ENCODE data around the gene KLHL5. TPM values are rescaled to one million over a fixed set of nuclear protein-coding genes. Genes with fewer than 3 reads are reported as not detected.

The KLHL5 gene
- total and polyA plus RNA-seq, 2 donors (not counting 1 experiment from before 2014, with no cell fraction given): 22.6 to 90.0 TPM

GRCh38 chr4:39022241-39022640, 39.8 kb upstream of the KLHL5 start:
- TF ChIP-seq EZH2 (IDR thresholded peaks at IDR 0.05; ENCODE audit: borderline replicate concordance, insufficient read depth, low read depth, low read length, poor library complexity, severe bottlenecking): no peak
- no peak for TF ChIP-seq CTCF (IDR thresholded peaks at IDR 0.05)
- Histone ChIP-seq H3K4me1 (ENCODE audit: control insufficient read depth in 2 of 2, insufficient read depth in 2 of 2, low read length in 2 of 2) (peaks cover 19 to 22% of the 10 kb centered on the region in 2 donors), H3K4me2 (replicated peaks; ENCODE audit: low read depth, low read length, poor library complexity, severe bottlenecking) (no peak overlapping the region), H3K4me3 (ENCODE audit: control extremely low read depth in 1 of 5, extremely low read depth in 1 of 5, insufficient read depth in 1 of 5, low read depth in 2 of 5, low read length in 4 of 5) (no peak overlapping the region), H3K27me3 (replicated peaks in 1 of 4; ENCODE audit: control extremely low read depth in 1 of 4, control insufficient read depth in 3 of 4, insufficient read depth in 4 of 4, low read length in 3 of 4) (no peaks in the 10 kb centered on the region), H2AFZ (ENCODE audit: insufficient read depth, low read depth, low read length, poor library complexity, severe bottlenecking) (no peak overlapping the region), H3K79me2 (ENCODE audit: control insufficient read depth, insufficient read depth, low read length) (peaks cover 98% of the 10 kb centered on the region), H3K9ac (ENCODE audit: low read length) (no peak overlapping the region), H3K36me3 (replicated peaks in 1 of 2; ENCODE audit: control extremely low read depth in 1 of 2, control insufficient read depth in 1 of 2, extremely low read depth in 1 of 2, insufficient read depth in 2 of 2, low read length in 1 of 2) (peaks cover 3 to 39% of the 10 kb centered on the region in 2 experiments), H4K20me1 (ENCODE audit: control insufficient read depth, insufficient read depth, low read length, poor library complexity, severe bottlenecking) (peaks cover 6% of the 10 kb centered on the region), H3K27ac (ENCODE audit: low read length in 2 of 2) (peak overlapping the region in 1 of 2 donors; percentile 31), H3K9me3 (ENCODE audit: control extremely low read depth in 1 of 3, control insufficient read depth in 2 of 3, insufficient read depth in 1 of 3, low read length in 2 of 3) (peaks cover 1 to 8% (median 8%) of the 10 kb centered on the region in 3 donors)
- no peak overlapping the region for H3K4me3 Mint-ChIP-seq
- H3K27me3 Mint-ChIP-seq: no peaks in the 10 kb centered on the region
- ATAC-seq (ENCODE audit: low read depth) (no peak), DNase-seq (no peak)
- CTCF ChIA-PET: interaction anchor here (1.1 kb wide), 1 partner anchor 23 kb away, joined by 4 read pairs; no protein-coding TSS in a partner anchor
- WGBS (ENCODE audit: insufficient coverage): 67% methylated on average over 1 of the region's 2 CpGs
- POLR2A ChIA-PET: no interaction called here
- H3K27ac Mint-ChIP-seq: peak overlapping the region; percentile 39
- intact Hi-C loops (cut with micrococcal nuclease): no loop called here
- peaks cover 6% of the 10 kb centered on the region for H3K9me3 Mint-ChIP-seq (ENCODE audit: insufficient read depth)
- H3K4me1 Mint-ChIP-seq: peaks cover 57% of the 10 kb centered on the region

- DNase-seq: no peak
- no CpG with 5 or more reads among the region's 1 CpG for WGBS (ENCODE audit: insufficient coverage)
- TF ChIP-seq CTCF (IDR thresholded peaks at IDR 0.05) (no peak), EZH2 (IDR thresholded peaks at IDR 0.05; ENCODE audit: borderline replicate concordance, insufficient read depth, low read depth, low read length, poor library complexity, severe bottlenecking) (no peak)
- intact Hi-C loops (cut with micrococcal nuclease): no loop called here
- H3K27ac ChIP-seq (ENCODE audit: low read length in 2 of 2): no peak overlapping the region
- peaks cover 23 to 29% of the 10 kb centered on the region in 2 donors for H3K4me1 ChIP-seq (ENCODE audit: control insufficient read depth in 2 of 2, insufficient read depth in 2 of 2, low read length in 2 of 2)
- H2AFZ ChIP-seq (ENCODE audit: insufficient read depth, low read depth, low read length, poor library complexity, severe bottlenecking): no peak overlapping the region
- ATAC-seq (ENCODE audit: low read depth): no peak
- peaks cover 60% of the 10 kb centered on the region for H3K4me1 Mint-ChIP-seq
- H3K9me3 ChIP-seq (ENCODE audit: control extremely low read depth in 1 of 3, control insufficient read depth in 2 of 3, insufficient read depth in 1 of 3, low read length in 2 of 3): peaks cover 1 to 14% (median 5%) of the 10 kb centered on the region in 3 donors
- peaks cover 3 to 37% of the 10 kb centered on the region in 2 experiments for H3K36me3 ChIP-seq (replicated peaks in 1 of 2; ENCODE audit: control extremely low read depth in 1 of 2, control insufficient read depth in 1 of 2, extremely low read depth in 1 of 2, insufficient read depth in 2 of 2, low read length in 1 of 2)
- peak overlapping the region; percentile 66 for H3K27ac Mint-ChIP-seq
- H3K4me3 Mint-ChIP-seq: no peak overlapping the region
- H3K27me3 ChIP-seq (replicated peaks in 1 of 4; ENCODE audit: control extremely low read depth in 1 of 4, control insufficient read depth in 3 of 4, insufficient read depth in 4 of 4, low read length in 3 of 4): no peaks in the 10 kb centered on the region
- ChIA-PET CTCF (interaction anchor here (1.5 kb wide), 1 partner anchor 112 kb away, joined by 3 read pairs; no protein-coding TSS in a partner anchor), POLR2A (interaction anchor here (1.2 kb wide), 1 partner anchor 23 kb away, joined by 4 read pairs; no protein-coding TSS in a partner anchor)
- H4K20me1 ChIP-seq (ENCODE audit: control insufficient read depth, insufficient read depth, low read length, poor library complexity, severe bottlenecking): peaks cover 6% of the 10 kb centered on the region
- H3K9me3 Mint-ChIP-seq (ENCODE audit: insufficient read depth): peaks cover 6% of the 10 kb centered on the region
- H3K4me3 ChIP-seq (ENCODE audit: control extremely low read depth in 1 of 5, extremely low read depth in 1 of 5, insufficient read depth in 1 of 5, low read depth in 2 of 5, low read length in 4 of 5): no peak overlapping the region
- H3K4me2 ChIP-seq (replicated peaks; ENCODE audit: low read depth, low read length, poor library complexity, severe bottlenecking): peak overlapping the region; percentile 6
- H3K79me2 ChIP-seq (ENCODE audit: control insufficient read depth, insufficient read depth, low read length): peaks cover 98% of the 10 kb centered on the region
- no peak overlapping the region for H3K9ac ChIP-seq (ENCODE audit: low read length)
- H3K27me3 Mint-ChIP-seq: no peaks in the 10 kb centered on the region
Observed at GRCh38 chr4:39023059-39023458, 39.0 kb upstream of the KLHL5 start.
